Ishikawa (cell line): Measurements from ENCODE around the gene ACTN4.

Experiments used
- RAD21 ChIP-seq: IDR thresholded peaks from 2 replicates; pipeline ENCODE4 v1.6.1; 2012; ENCODE audit warnings: low read depth
- TF ChIP-seq, protein P1 (sequence below): IDR thresholded peaks from 2 replicates; pipeline ENCODE4 v1.6.1; 2012

DNA sequence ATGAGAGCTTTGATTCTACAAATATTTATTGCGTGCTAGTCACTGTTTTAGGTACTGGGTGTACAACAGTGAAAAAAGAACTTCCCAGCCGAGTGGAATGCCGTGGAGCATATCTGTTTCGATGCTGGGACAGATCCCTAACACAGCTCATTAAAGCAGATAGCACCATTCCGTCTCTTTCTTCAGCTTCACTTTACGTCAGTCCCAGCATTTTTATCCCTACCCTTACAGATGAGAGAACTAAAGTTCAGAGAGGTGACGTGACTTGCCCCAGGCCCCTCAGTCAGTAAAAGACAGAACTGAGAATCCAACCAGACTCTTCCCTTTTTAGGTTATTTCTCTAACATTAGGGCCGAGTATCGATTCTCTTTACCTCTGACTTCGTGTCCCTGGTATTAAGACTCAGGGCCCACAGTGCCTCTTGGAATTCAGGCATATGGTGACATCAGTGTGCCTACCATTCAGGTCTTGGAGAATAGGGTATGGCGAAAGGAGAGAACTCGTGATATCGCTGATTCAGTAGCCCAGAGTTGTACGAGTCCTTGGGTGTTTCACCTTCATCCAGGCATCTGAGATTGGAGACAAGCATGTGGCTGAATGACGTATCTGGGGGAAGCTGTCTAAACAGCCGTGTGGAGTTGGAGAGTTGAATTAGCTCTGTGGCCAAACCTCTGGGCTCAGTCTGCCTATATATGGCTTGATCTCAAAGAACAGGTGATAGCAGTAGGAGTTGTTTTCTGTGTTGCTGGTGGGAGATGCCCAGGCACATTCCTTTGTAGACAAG is 27.1 kb downstream of the ACTN4 start:
- no peak for TF ChIP-seq RAD21
- TF ChIP-seq, protein P1, sequence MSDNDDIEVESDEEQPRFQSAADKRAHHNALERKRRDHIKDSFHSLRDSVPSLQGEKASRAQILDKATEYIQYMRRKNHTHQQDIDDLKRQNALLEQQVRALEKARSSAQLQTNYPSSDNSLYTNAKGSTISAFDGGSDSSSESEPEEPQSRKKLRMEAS: no peak
